GM10266 (cell line): ENCODE data around the gene ADIPOR2.
A peak's percentile ranks its signal among the peaks of the same experiment; 100 is the strongest.

ENCODE experiments used
- DNase-seq: peaks from one replicate; pipeline ENCODE4 v3.0.0; 2012; ENCODE audit errors: extremely low spot score
- CTCF ChIP-seq: IDR thresholded peaks from 2 replicates; pipeline ENCODE4 v1.5.1; 2012; ENCODE audit warnings: mild to moderate bottlenecking, low read depth; ENCODE audit not compliant: control insufficient read depth, insufficient read depth; ENCODE audit errors: missing control alignments

Gene ADIPOR2

GRCh38 chr12:1657688-1658087, 33.2 kb upstream of the ADIPOR2 start:
- no peak for DNase-seq
- no peak for TF ChIP-seq CTCF

DNA sequence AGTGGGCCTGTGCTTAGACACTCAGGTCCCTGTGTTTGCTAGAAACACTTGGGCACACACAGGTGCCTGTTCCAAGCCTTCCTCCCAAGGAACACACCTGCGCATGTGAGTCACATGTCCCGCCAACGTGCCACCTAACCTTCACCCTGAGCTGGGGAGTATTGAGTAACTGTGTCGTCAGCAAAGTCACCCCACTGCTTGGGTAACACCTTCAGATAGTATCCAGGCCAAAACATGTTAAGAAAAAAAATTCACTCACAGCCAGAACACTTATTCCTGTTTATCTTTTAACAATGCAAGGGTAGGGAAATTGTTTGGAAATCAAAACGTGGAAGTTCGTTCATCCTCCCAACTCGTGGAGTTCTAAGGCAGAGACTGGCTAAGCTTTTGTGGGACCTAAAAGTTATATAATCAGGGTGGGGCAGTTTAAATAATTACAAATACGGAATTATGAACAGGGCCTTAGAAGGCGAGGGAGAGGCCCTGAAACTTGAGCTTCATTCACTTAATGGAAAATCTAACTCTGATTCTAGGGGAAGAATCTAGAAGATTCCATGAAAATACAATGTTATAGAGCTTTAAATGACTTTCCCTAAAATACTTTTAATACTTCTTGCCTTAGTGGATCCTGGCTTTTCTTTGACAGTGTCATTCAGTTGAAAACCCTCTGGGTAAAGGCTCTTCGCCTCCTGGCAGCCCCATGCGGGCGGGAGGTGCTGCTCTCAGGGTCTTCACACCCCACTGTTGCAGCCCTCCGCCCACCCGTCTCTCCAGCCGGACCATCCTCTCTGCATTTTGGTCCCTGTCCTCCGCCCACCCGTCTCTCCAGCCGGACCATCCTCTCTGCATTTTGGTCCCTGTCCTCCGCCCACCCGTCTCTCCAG, 30.3 kb upstream of the ADIPOR2 start:
- no peak for DNase-seq

DNA sequence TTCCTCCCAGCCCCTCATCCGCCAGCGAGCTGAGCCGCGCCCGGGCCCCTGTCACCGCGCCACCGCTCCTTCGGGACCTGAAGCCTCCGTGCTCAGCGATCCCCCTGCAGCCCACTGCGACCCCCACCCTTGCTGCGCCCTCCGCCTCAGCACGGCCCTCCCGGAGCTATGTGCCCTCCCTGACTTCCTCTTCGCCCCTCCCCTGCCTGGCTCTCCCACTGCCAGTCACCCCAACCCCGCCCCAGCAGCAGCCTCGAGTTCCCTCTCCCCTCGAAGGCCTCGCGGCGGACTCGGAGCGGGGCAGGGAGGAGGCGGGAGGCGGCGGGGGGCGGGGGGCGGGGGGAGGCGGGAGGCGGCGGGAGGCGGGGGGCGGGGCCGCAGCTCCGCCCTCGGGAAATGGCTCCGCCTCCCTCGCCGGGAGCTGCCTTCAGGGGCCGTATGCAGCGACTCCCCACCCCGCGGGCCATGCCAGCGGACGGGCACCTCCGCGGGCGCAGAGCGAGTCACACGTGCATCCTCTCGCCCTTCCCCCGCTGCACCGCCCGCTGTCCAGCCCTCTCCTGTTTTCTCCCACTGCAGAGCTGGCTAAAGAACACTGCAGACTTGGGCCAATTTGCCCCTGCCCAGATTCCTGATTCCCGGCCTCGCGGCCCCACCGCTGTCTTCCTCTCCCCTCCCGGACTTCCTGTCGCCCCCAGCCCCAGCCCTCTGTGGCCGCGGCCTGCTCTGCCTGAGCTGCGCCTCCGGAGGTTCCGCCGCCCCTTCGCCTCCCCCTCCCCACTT, 29.1 kb upstream of the ADIPOR2 start:
- no peak for TF ChIP-seq CTCF
- peak; percentile 90 for DNase-seq

More for the DNA sequence above, 30.3 kb upstream of the ADIPOR2 start:
- TF ChIP-seq CTCF: no peak

DNA sequence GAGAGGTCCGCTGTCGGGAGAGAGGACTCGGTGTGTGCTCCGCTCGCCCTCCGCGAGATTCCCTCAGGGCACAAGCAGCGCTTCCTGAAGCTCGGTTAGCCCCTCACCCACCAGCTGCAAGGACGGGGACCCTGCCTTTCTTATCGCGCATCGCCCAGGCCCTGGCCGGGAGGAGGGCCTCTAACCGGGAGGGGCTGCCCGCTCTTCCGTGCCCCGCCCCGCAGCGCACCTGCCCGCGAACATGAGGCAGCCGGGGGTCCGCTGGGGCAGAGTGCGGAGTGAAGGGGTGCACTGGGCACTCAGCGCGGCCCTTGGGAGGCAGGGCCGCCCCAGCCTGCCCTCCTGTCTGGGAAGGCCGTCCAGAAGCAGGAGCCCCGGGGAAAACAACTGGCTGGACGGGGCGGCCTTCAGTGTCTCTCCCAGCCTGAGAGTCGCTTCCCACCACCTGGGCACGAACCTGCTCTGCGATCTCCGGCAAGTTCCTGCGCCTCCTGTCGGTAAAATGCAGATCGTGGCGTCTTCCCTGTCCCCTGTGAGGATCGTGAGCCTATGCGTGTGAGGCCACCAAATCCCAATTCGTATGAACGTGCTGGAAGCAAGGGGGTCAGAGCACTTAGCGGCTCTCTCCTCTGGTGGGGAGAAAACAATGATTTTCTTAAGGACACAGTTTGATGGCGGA, 28.0 kb upstream of the ADIPOR2 start:
- TF ChIP-seq CTCF: no peak
- no peak for DNase-seq

DNA sequence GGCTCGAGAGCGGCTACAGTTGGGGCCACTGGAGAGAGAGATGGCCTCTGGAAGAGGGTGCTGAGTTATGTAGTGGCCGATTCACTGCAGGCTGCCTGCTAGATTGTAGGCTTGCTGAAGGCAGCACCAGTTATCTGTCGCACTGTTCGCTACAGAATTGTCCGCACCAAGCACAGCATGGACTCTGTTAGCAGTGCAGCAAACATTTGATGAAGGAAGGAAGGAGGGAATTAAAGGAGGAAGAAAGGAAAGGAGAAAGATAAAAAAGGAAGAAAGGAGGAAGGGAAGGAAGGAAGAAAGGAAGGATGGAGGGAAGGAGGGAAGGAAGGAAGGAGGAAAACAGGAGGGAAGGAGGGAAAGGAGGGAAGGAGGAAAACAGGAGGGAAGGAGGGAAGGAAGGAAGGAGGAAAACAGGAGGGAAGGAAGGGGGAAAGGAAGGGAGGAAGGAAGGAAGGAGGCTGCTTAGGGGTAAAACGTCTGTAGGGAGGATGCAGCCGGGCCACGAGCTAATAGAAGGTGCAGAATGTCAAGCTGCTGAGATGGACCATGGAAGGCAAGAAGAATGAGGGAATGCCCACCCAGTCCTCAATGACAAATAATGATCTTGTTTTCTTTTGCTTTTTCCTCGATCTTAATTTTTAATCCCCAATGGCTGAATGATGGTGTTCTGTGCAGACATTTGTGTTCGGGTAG, 27.3 kb upstream of the ADIPOR2 start:
- TF ChIP-seq CTCF: no peak
- DNase-seq: no peak

DNA sequence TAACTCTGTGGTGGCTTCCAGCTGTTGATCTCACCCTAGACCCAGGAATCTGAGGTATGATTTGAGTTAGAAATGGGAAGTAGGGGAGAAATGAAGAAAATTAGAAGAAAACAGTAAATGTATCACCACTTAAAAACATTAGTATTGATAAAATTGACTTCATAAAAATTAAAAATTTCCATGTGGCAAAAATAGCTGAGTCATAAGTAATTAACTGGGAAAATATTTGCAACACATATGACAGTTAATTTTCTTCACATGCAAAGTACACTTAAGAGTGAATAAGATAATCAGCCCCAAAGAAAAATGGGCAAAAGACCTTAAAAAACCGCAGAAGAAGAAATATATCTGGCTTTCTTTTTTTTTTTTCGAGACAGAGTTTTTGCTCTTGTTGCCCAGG, 25.5 kb upstream of the ADIPOR2 start:
- no peak for TF ChIP-seq CTCF
- no peak for DNase-seq
